HUES64 (cell line): ENCODE results near the gene RHOV.

Experiments
- H3K27ac ChIP-seq: 2 replicates; pipeline ENCODE4 v1.7.0; 2013; ENCODE audit warnings: low read depth, low read length, inconsistent platforms
- H3K27me3 ChIP-seq: 2 replicates; pipeline ENCODE4 v1.6.1; 2013; ENCODE audit warnings: mild to moderate bottlenecking, low read length; ENCODE audit not compliant: insufficient read depth
- H3K36me3 ChIP-seq: 2 replicates; pipeline ENCODE4 v1.6.1; 2013; ENCODE audit warnings: mild to moderate bottlenecking, low read length; ENCODE audit not compliant: insufficient read depth
- H3K4me1 ChIP-seq: 2 replicates; pipeline ENCODE4 v1.6.1; 2013; ENCODE audit warnings: mild to moderate bottlenecking, low read length, moderate library complexity; ENCODE audit not compliant: insufficient read depth
- H3K4me3 ChIP-seq: 2 replicates; pipeline ENCODE4 v1.5.1; 2013; ENCODE audit warnings: mild to moderate bottlenecking, low read length, moderate library complexity
- H3K9ac ChIP-seq: 2 replicates; pipeline ENCODE4 v1.6.1; 2013; ENCODE audit warnings: mild to moderate bottlenecking, low read depth, low read length
- H3K9me3 ChIP-seq: 2 replicates; pipeline ENCODE4 v1.6.1; 2013; ENCODE audit warnings: low read depth, low read length; ENCODE audit not compliant: insufficient read depth
- WGBS: fragments of 150-250, 120-280 bp; methylation state at CpG from one replicate; pipeline ENCODE4 v1.1.7; 2013; ENCODE audit warnings: missing lambda C conversion rate; 5-methylcytosine and 5-hydroxymethylcytosine counted together

The RHOV gene

GRCh38 chr15:40841741-40842140 is 32.3 kb downstream of the RHOV start:
- H3K27me3 ChIP-seq, result peaks cover 24% of the 10 kb centered on the region
- H3K36me3 ChIP-seq, result 0 out of 2 replicates have a peak, but pooled peaks cover 3% of the 10 kb centered on the region
- WGBS, result 93% methylated on average over 2 of the region's 2 CpGs
- H3K4me1 ChIP-seq, result peaks cover 20% of the 10 kb centered on the region; the same call in 1 of the 2 replicates
- H3K9me3 ChIP-seq, result no peaks in the 10 kb centered on the region
- H3K9ac ChIP-seq, result no peak overlapping the region
- no peak overlapping the region for H3K4me3 ChIP-seq
- H3K27ac ChIP-seq, result no peak overlapping the region

- Histone ChIP-seq H3K36me3 (no peaks in the 10 kb centered on the region), H3K9ac (no peak overlapping the region), H3K27me3 (peaks cover 11% of the 10 kb centered on the region), H3K27ac (no peak overlapping the region), H3K4me1 (0 out of 2 replicates have a peak, but pooled peaks cover 5% of the 10 kb centered on the region), H3K4me3 (no peak overlapping the region), H3K9me3 (no peaks in the 10 kb centered on the region)
- 93% methylated on average over 4 of the region's 5 CpGs for WGBS
Measured at GRCh38 chr15:40838756-40839155, 35.3 kb downstream of the RHOV start.

- no peaks in the 10 kb centered on the region for H3K4me1 ChIP-seq
- no peak overlapping the region for H3K27ac ChIP-seq
- 100% methylated on average over 1 of the region's 1 CpG for WGBS
- H3K27me3 ChIP-seq, result no peaks in the 10 kb centered on the region
- H3K9me3 ChIP-seq, result no peaks in the 10 kb centered on the region
- no peak overlapping the region for H3K4me3 ChIP-seq
- H3K36me3 ChIP-seq, result no peaks in the 10 kb centered on the region
- H3K9ac ChIP-seq, result no peak overlapping the region
Measured at GRCh38 chr15:40836020-40836419, 38.0 kb downstream of the RHOV start.

GRCh38 chr15:40832903-40833302 is 41.1 kb downstream of the RHOV start:
- Histone ChIP-seq H3K27me3 (no peaks in the 10 kb centered on the region), H3K4me3 (no peak overlapping the region), H3K9me3 (no peaks in the 10 kb centered on the region), H3K9ac (no peak overlapping the region), H3K36me3 (no peaks in the 10 kb centered on the region), H3K27ac (no peak overlapping the region), H3K4me1 (0 out of 2 replicates have a peak, but pooled peaks cover 3% of the 10 kb centered on the region)

GRCh38 chr15:40831861-40832260 is 42.2 kb downstream of the RHOV start:
- Histone ChIP-seq H3K9ac (no peak overlapping the region), H3K36me3 (no peaks in the 10 kb centered on the region), H3K27me3 (no peaks in the 10 kb centered on the region), H3K4me3 (no peak overlapping the region), H3K9me3 (no peaks in the 10 kb centered on the region), H3K4me1 (0 out of 2 replicates have a peak, but pooled peaks cover 3% of the 10 kb centered on the region), H3K27ac (no peak overlapping the region)
- 86% methylated on average over 1 of the region's 1 CpG for WGBS

GRCh38 chr15:40830884-40831283 is 43.1 kb downstream of the RHOV start:
- H3K4me3 ChIP-seq, result no peak overlapping the region
- no peaks in the 10 kb centered on the region for H3K27me3 ChIP-seq
- H3K27ac ChIP-seq, result no peak overlapping the region; the same call in 1 of the 2 replicates
- H3K9me3 ChIP-seq, result no peaks in the 10 kb centered on the region
- H3K4me1 ChIP-seq, result 0 out of 2 replicates have a peak, but pooled peaks cover 3% of the 10 kb centered on the region
- WGBS, result 39% methylated on average over 1 of the region's 2 CpGs
- no peak overlapping the region for H3K9ac ChIP-seq
- H3K36me3 ChIP-seq, result no peaks in the 10 kb centered on the region

GRCh38 chr15:40829115-40829514 is 44.9 kb downstream of the RHOV start:
- no peaks in the 10 kb centered on the region for H3K27me3 ChIP-seq
- 86% methylated on average over 7 of the region's 7 CpGs for WGBS

GRCh38 chr15:40828447-40829036 is 45.5 kb downstream of the RHOV start, which contains the start of gene PPP1R14D:
Gene PPP1R14D (minus strand): TSS chr15:40828708. CDS start chr15:40828641, 67 bp downstream.
- H3K9me3 ChIP-seq, result no peaks in the 10 kb centered on the region
- no peak within 1 kb of the TSS for H3K4me3 ChIP-seq
- H3K9ac ChIP-seq, result no peak within 1 kb of the TSS
- no peaks in the 10 kb centered on the region for H3K27me3 ChIP-seq
- 0 out of 2 replicates have a peak, but pooled peaks cover 3% of the 10 kb centered on the region for H3K4me1 ChIP-seq
- no peaks in the 10 kb centered on the region for H3K36me3 ChIP-seq
- 93% methylated on average over 6 of the region's 6 CpGs for WGBS
- H3K27ac ChIP-seq, result no peak within 1 kb of the TSS

More at GRCh38 chr15:40829115-40829514, 44.9 kb downstream of the RHOV start:
- H3K9me3 ChIP-seq, result no peaks in the 10 kb centered on the region
- H3K9ac ChIP-seq, result no peak overlapping the region
- no peak overlapping the region for H3K4me3 ChIP-seq
- H3K36me3 ChIP-seq, result no peaks in the 10 kb centered on the region
- no peak overlapping the region for H3K27ac ChIP-seq
- H3K4me1 ChIP-seq, result 0 out of 2 replicates have a peak, but pooled peaks cover 3% of the 10 kb centered on the region

GRCh38 chr15:40826423-40827075 is 47.5 kb downstream of the RHOV start:
- Histone ChIP-seq H3K9ac (no peak overlapping the region), H3K27me3 (no peaks in the 10 kb centered on the region), H3K36me3 (no peaks in the 10 kb centered on the region), H3K27ac (no peak overlapping the region), H3K4me3 (no peak overlapping the region), H3K9me3 (no peaks in the 10 kb centered on the region), H3K4me1 (0 out of 2 replicates have a peak, but pooled peaks cover 3% of the 10 kb centered on the region)
- WGBS, result over 99% methylated on average over 4 of the region's 4 CpGs

GRCh38 chr15:40825661-40826422 is 48.2 kb downstream of the RHOV start:
- WGBS, result 86% methylated on average over 5 of the region's 5 CpGs
- no peak overlapping the region for H3K9ac ChIP-seq
- H3K36me3 ChIP-seq, result no peaks in the 10 kb centered on the region
- 0 out of 2 replicates have a peak, but pooled peaks cover 3% of the 10 kb centered on the region for H3K4me1 ChIP-seq
- no peak overlapping the region for H3K4me3 ChIP-seq
- no peaks in the 10 kb centered on the region for H3K27me3 ChIP-seq
- no peaks in the 10 kb centered on the region for H3K9me3 ChIP-seq
- H3K27ac ChIP-seq, result no peak overlapping the region
